ENCODE results near the gene FAM180B.
"Not testable (repeated sequence)": the region's sequence is repeated elsewhere in the genome, so short reads cannot be mapped to it uniquely, and the experiment has no call there.

FAM180B gene

DNA sequence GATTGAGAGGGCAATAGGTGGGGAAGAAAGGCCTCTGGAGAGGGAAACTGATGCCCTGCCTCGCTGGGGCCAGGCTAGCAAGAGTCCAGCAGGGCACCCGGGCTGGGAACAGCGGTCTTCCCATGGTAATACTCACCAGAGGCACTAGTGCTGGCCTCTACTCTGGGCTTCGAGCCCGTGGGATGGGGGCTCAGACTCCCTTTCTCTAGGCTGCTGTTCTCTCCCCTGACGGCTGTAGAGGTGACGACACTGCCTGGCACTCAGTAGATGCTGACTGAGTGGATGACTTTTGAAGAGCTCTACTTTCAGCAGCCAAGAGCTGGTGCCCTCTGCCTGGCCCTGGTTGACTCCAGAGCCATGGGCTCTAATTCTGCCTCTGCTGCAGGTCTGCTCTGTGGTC is 8.6 kb downstream of the FAM180B start:
- no peak for DNase-seq (ENCODE audit: low read depth in 2 of 2)

DNA sequence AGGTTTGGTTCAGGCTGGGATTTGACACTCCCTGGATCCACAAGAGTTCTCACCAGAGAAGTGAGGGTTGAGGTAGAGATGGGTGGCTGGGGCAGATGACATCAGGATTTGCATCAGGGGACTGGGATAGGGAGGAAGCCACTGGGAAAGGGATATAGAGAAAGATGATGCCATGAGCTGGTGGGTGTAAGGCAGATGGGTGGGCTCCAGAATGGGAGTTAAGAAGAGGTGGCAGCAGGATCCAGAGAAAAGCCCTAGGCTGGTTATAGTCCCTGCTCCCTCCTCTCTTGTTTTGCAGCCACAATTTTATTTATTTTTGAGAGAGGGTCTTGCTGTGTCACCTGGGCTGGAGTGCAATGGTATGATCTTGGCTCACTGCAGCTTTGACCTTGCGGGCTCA is 9.5 kb downstream of the FAM180B start:
- DNase-seq (ENCODE audit: low read depth in 2 of 2), result no peak

DNA sequence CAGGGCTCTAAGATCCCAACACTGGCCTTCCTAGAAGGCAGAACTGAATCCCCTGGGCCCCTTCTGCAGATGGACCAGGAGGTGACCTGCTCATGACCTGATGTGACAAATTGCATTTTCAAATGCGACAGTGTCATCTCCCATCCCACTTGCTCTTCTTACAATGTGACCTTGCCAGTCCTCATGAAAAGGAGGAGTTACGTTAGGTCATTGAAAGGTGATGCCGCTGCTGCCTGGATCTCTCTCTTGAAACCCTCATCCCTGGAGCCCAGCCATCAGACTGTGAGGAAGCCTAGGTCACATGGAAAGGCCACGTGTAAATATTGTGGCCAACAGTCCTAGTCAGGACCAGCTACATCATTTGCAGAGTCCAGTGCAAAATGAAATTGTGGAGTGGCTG is 13.4 kb downstream of the FAM180B start:
- no peak for DNase-seq (ENCODE audit: low read depth in 2 of 2)

DNA sequence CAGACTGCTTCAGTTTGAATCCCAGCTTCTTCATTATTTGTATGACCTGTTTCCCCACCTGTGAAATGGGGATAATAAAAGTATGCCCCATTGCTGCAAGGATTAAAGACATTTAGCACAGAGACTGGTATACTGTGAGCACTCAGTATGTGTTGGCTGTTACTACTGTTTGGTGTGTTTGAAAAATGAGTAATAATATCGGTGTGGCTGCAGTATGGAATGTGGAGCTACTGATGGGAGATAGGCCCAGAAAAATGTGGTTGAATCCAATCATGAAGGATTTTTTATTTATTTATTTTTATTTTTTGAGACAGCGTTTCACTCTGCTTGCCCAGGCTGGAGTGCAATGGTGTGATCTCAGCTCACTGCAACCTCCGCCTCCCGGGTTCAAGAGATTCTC is 16.8 kb downstream of the FAM180B start:
- no peak for DNase-seq (ENCODE audit: low read depth in 2 of 2)

DNA sequence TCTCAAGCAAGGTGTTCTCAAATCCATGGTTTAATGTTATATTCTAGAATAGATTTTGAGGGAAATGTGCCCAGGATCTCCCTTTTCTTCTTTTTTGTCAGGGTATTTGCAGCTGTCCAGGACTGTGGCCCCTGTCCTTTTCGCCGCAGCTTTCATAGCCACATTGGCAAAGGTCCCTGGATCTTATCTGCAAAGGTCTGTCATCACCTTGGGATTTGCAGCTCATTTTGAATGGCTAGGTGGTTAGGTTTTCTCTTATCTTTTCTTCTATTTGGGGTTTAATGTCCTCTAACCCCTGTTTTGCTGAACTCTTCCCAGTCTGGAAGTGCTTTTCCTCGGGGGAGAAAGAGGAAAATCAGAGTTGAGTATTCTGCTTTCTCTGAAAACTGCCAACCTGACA is 19.4 kb downstream of the FAM180B start:
- no peak for DNase-seq (ENCODE audit: low read depth in 2 of 2)

DNA sequence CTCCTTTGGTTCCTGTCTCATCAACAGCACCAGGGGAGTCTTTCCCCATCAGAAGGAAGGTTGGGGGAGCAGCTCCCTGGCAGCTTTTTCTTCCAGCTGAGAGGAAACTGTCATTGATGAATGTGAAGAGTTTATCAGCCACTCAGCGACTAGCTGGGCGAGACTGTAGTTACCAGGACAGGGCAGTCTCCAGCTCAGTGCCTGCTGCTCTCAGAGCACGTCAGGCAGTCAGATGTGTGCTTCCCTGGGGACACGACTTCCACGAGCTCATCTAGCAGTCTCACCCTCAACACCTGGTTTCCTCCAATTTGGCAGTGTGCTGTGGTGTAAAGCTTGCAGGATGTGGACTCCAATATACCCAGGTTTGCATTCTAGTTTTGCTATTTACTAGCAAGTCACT is 20.3 kb downstream of the FAM180B start:
- no peak for DNase-seq (ENCODE audit: low read depth in 2 of 2)

DNA sequence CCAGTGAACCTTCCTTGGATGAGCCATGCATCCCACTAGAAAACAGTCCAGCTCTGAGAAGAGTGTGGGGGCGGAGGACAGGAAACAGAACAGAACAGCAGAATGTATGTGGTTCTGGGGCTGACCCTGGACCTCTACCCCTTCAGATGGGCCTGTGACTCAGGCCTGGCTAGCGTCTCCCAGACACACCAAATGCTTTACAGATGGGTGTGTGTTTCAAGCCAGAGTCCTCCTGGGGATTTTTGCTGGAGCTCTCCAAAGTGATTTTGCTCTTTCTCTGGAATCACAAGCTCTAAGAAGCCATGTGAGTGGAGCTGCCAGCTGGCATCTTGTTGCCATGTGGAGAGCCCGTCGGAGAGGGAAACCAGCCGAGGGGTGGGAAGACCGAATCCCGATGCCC is 20.9 kb downstream of the FAM180B start:
- DNase-seq (ENCODE audit: low read depth in 2 of 2), result peak; percentile 63 to 66

DNA sequence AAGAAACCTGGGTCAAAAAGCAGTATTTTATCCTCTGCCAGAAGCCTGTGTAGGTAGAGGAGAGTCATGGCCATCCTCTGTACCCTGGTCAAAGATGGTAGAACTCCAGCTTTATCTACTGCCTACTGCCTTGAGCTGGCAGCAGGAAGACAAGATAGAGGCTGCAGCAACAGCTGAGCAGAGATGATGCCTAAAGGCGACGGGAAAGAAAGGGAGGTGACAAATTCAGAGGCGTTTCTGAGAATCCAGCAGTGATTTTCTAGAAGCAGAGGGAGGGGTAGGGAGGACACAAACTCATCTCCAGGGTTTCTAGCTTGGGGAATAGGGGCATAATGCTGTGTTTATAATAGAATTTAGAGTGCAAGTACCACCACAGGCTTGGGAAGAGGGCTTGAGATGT is 23.2 kb downstream of the FAM180B start:
- no peak for DNase-seq (ENCODE audit: low read depth in 2 of 2)

DNA sequence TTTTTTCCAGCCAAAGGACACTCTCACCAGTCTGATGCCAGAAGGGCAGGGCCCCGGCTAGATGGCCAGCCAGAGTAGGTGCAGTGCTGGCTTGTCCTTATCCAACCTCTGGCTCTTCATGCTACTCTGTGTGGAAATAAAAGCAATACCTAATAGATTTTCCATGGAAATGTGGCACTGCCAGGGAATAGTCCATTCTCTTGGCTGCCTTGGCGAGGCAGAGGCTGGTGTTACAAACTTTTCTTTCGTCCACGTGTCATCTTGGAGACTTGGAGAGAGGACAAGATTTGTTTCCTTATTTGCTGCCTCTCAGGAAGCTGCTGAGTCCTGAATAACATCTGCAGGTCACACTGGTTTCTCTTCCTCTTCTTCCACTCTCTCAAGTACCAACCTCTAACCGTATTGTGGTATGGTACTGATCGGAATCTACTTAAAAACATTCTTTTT is 24.9 kb downstream of the FAM180B start:
- DNase-seq (ENCODE audit: low read depth in 2 of 2), result no peak

DNA sequence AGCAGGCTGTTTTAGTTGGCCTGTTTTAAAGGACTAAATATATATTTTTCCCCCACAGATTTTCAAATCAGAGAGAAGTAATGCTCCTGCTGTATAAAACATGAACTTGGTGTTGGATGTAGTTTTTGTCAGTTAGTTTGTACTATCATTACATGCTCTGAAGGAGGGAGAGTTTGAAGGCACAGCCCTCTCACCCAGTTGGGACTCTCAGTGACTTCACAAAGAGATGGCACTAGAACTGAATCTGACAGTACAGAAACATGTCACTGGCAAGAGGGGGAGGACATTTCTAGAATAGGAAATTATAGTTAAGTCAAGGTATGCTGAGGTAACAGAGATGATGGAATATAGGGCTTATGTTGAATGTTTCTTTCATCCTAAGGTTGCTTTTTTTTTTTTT is 28.8 kb downstream of the FAM180B start:
- DNase-seq (ENCODE audit: low read depth in 2 of 2), result no peak

DNA sequence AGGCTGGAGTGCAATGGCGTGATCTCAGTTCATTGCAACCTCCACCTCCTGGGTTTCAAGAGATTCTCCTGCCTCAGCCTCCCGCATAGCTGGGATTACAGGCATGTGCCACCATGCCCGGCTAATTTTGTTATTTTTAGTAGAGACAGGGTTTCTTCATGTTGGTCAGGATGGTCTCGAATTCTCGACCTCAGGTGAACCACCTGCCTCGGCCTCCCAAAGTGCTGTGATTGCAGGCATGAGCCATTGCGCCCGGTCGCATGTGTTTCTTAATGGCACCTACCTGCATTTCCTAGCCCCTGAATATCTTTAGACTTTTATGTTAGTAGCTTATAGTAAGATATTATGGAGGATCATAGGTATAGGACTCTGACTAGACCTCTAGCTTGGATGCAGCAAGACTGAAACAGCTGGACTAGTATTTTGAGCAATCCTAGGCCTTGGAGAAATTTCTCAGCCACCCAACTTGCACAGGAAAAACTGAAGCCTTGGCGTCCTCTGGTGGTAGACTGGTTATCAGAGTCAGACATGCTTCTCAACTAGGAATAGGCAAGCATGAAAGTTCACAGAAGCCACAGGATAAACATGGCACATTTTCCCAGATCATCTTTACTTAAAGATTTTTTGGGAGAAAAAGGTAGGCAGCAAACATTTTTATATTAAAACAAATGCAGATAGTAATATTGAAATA is 30.4 kb downstream of the FAM180B start:
- peak; percentile 51 to 56 for DNase-seq (ENCODE audit: low read depth in 2 of 2)

DNA sequence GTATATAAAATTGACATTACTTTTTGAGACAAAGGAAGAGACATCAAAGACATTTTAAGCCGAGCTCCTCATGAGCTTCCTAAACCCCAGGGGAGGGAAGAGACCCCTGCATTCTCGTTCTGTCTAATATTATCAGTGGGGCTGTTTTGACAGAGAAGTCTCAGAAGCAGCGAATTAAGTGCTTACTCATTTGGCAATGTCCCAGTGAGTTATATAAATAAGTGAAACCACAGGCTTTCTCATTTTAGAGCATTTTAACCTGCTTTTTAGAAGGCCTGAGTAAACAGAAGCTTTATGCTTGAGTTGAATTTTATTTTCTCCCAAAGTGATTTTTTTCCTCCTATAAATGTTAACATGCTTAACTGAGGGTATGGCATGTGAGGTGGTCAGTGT is 30.9 kb downstream of the FAM180B start:
- DNase-seq (ENCODE audit: low read depth in 2 of 2), result peak; percentile 29 to 36

DNA sequence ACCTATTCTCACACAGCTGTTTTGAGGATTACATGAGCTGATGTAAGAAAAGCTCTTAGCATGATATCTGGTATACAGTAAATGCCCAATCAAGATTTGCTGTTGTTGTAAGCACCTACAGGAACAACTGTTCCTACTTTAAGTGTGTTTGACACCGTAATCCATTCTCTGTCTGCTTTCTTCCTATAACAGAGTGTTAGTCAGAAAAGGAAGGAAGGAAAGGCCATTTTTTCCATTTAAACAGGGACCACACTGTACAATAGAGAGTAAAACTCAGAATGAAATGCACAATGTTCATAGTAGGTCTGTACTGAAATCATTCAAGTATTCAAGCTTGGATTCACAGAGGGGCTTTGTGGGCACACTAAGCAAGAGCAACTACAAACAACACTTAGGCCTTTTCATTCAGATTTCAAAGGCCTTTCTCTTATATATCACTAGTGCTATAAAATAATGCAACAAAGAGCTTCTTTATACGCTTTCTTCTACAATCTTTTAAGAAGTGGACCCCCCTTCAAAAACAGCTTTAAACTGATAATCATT is 34.4 kb downstream of the FAM180B start:
- DNase-seq (ENCODE audit: low read depth in 2 of 2), result no peak

DNA sequence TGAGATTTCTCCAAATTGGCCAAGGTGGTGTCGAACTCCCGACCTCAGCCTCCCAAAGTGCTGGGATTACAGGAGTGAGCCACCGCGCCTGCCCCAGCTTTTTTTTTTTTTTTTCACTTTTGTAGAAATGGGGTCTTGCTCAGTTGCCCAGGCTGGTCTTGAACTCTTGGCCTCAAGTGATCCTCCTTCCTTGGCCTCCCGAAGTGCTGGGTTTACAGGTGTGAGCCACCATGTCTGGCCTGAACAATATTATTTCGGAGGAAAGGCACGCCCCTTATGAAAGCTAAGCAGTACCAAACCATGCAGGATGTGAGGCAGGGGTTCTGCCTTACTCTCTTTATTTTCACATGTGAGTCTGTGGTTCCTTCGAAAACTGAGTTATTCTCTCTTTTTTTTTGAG is 39.8 kb downstream of the FAM180B start:
- no peak for DNase-seq (ENCODE audit: low read depth in 2 of 2)

DNA sequence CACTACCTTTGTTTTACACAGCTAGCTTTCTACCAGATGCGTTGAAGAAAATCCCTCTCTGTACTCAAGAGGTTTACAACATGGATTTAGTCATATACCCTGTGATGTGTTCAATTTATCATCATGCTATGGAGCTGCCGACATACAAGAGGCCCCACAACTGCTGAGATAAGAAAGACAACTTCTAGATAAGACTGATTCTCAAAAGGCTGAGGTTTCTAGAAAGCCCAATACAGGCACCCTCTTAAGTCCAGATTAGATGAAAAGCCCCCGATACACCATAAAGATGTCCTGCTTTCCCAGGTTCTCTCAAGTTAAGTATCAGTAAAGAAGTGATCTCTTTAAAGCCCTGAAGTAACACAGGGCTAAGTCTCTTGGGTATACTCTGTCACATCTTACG is 41.5 kb downstream of the FAM180B start:
- no peak for DNase-seq (ENCODE audit: low read depth in 2 of 2)

DNA sequence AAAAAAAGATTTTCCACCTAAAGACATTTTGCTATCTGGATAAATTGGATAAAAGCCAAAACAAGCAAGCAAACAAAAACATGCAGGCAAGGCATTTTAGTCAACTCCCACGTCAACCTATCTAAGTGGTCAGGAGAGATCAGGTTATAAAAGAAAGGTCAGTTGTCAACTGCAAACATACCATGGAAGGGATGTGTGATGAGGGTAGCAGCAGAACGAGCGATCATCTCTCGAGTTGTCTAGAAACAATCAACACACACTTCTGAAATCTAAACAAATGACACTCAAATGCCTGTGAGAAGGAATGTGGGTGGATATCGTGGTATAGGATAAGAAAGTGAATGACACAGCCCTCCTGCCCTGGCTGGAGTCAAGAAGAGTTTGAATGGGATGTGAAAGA is 45.0 kb downstream of the FAM180B start:
- DNase-seq (ENCODE audit: low read depth in 2 of 2), result no peak

DNA sequence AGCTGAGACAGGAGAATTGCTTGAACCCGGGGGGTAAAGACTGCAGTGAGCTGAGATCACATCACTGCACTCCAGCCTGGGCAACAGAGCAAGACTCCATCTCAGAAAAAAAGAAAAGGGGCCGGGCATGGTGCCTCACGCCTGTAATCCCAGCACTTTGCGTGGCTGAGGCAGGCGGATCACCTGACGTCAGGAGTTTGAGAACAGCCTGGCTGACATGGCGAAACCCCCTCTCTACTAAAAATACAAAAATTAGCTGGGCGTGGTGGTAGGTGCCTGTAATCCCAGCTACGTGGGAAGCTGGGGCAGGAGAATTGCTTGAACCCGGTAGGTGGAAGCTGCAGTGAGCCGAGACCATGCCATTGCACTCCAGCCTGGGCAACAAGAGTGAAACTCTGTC is 49.9 kb downstream of the FAM180B start:
- DNase-seq (ENCODE audit: low read depth in 2 of 2), result not testable (repeated sequence)
